ENCODE results near the gene CDK14. TPM values are rescaled to one million over a fixed set of nuclear protein-coding genes. Genes with fewer than 3 reads are reported as not detected.

CDK14 gene
- total RNA-seq, 4 donors from 2014 or later, result 0.38 to 3.6 (median 1.3) TPM

DNA sequence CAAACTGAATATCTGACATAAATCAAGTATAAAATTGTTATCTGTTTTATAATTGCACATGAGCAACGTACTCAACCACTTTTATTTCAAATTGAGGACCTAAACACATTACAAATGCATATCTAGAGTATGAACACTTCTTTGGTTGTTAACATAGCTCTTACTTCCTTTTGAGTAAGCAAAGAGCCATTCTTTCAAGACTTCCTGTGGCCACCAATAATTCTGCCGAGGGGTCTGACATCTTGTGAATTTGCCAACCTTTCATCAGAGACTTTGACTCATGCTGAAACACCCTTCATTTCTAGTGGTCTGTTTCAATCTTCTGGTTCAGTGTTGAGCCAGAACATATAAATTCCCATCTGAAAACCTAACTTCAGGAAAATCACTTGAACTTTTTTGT, 59.4 kb downstream of the CDK14 start:
- no peak overlapping the region for H3K27ac ChIP-seq
- WGBS, 2 donors, result 42 to 47% methylated on average over 2 of the region's 2 CpGs
- DNase-seq, result no peak
- H3K27me3 ChIP-seq, result no peaks in the 10 kb centered on the region
- H3K4me1 ChIP-seq, result no peaks in the 10 kb centered on the region
- no peak overlapping the region for H3K4me3 ChIP-seq
- TF ChIP-seq POLR2A (IDR thresholded peaks at IDR 0.05), result no peak
- TF ChIP-seq, protein P1, sequence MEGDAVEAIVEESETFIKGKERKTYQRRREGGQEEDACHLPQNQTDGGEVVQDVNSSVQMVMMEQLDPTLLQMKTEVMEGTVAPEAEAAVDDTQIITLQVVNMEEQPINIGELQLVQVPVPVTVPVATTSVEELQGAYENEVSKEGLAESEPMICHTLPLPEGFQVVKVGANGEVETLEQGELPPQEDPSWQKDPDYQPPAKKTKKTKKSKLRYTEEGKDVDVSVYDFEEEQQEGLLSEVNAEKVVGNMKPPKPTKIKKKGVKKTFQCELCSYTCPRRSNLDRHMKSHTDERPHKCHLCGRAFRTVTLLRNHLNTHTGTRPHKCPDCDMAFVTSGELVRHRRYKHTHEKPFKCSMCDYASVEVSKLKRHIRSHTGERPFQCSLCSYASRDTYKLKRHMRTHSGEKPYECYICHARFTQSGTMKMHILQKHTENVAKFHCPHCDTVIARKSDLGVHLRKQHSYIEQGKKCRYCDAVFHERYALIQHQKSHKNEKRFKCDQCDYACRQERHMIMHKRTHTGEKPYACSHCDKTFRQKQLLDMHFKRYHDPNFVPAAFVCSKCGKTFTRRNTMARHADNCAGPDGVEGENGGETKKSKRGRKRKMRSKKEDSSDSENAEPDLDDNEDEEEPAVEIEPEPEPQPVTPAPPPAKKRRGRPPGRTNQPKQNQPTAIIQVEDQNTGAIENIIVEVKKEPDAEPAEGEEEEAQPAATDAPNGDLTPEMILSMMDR (IDR thresholded peaks at IDR 0.05), result no peak
- no peaks in the 10 kb centered on the region for H3K9me3 ChIP-seq
- intact Hi-C loops (cut with DNase I), result no loop called here
- H3K36me3 ChIP-seq, result no peaks in the 10 kb centered on the region

DNA sequence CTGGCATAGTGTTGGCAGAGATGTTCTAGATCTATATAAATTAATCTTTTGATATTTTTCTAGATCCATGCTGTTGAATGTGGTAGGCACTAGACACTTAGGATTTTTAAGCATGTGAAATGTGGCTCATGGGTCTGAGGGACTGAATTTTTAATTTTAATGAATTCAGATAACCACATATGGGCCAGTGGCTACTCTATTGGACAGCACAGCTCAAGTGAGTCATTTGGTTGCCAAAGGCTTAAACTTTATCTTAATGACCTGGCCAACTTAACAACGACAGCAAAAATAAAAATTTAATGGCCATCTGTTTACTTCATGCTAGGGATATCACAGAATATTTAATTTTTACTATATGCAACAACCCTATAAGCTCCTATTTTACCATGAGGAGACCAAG, 61.4 kb downstream of the CDK14 start:
- Histone ChIP-seq H3K4me3 (no peak overlapping the region), H3K27me3 (no peaks in the 10 kb centered on the region), H3K4me1 (peaks cover 0 to 16% (median 7%) of the 10 kb centered on the region in 3 donors), H3K9me3 (no peaks in the 10 kb centered on the region), H3K36me3 (no peaks in the 10 kb centered on the region), H3K27ac (no peak overlapping the region)
- TF ChIP-seq, protein P1 (IDR thresholded peaks at IDR 0.05), result no peak
- TF ChIP-seq POLR2A (IDR thresholded peaks at IDR 0.05), result no peak
- 65 to 67% methylated on average over 1 of the region's 1 CpG for WGBS, 2 donors
- intact Hi-C loops (cut with DNase I), result no loop called here
- DNase-seq, result no peak

- Histone ChIP-seq H3K36me3 (no peaks in the 10 kb centered on the region), H3K27me3 (no peaks in the 10 kb centered on the region), H3K4me1 (peaks cover 0 to 16% (median 7%) of the 10 kb centered on the region in 3 donors), H3K4me3 (no peak overlapping the region), H3K27ac (no peak overlapping the region), H3K9me3 (no peaks in the 10 kb centered on the region)
- no peak for DNase-seq
- TF ChIP-seq, protein P1 (IDR thresholded peaks at IDR 0.05), result no peak
- no peak for TF ChIP-seq POLR2A (IDR thresholded peaks at IDR 0.05)
- 81 to 96% methylated on average over 2 of the region's 2 CpGs for WGBS, 2 donors
- intact Hi-C loops (cut with DNase I), result no loop called here
Measured at GRCh38 chr7:90660100-90660499, 64.0 kb downstream of the CDK14 start.

DNA sequence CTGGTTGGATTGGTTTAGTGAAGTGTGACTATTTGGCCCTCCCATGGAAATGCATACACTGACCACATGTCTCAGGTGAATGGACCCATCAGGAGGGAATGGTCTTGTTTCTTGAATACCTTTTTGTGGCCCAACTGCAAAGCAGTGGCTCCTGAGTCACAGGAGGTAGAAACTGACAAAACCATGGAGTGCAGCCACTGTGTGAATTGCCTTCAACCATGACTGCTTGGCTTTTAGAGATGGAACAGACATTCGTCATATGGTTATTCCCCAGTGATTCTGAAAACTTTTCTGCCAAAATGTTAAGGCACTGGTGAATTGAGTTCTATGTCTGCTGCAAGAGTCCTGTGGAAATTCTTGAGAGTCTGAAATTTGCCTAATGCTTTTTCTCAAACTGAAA, 64.7 kb downstream of the CDK14 start:
- no peaks in the 10 kb centered on the region for H3K36me3 ChIP-seq
- TF ChIP-seq POLR2A (IDR thresholded peaks at IDR 0.05), result no peak
- TF ChIP-seq, protein P1 (IDR thresholded peaks at IDR 0.05), result no peak
- peaks cover 0 to 16% (median 7%) of the 10 kb centered on the region in 3 donors for H3K4me1 ChIP-seq
- H3K27ac ChIP-seq, result no peak overlapping the region
- DNase-seq, result no peak
- 9 to 36% methylated on average over 1 of the region's 1 CpG for WGBS, 2 donors
- no peaks in the 10 kb centered on the region for H3K9me3 ChIP-seq
- intact Hi-C loops (cut with DNase I), result no loop called here
- no peaks in the 10 kb centered on the region for H3K27me3 ChIP-seq
- H3K4me3 ChIP-seq, result no peak overlapping the region

DNA sequence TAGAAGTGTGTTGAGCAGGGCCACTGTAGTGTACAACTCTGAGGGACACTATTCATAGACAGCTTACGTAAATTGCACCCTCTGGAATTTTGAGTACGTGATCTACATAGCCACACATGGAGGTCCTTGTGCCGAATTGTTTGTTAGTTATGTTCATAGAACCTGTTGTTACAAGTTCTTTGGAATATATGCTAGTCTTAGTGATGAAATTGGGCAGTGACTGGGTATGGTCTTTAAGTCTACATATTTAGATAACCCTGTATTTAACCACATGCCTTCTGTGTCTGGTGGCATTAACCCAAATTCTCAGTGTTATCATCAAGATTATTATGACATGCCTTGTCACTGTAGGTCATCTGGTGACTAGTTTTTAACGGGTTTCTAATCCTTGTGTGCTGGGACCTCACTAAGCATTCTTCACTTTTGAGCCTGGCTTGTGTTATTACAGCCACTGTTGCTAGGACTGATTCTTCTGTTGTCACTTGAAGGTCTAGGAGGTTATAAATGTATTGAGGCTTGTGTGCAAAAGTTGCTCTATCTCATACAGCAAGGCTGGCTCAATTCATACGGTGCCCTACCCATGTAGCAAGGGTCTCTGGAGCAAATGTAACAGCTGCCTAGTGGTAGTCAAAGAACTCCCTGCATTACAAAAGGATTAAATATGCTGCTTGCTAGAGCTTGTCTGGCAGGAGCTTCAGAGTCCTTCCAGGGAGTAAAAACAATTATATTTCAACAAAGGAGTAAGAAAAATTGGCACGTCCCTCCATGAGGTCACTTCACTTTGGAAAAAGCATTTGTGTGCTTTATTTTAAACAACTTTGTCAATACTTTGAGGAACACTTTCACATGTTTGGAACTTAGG, 65.4 kb downstream of the CDK14 start:
- no peaks in the 10 kb centered on the region for H3K36me3 ChIP-seq
- H3K4me3 ChIP-seq, result no peak overlapping the region
- H3K27ac ChIP-seq, result no peak overlapping the region
- no peaks in the 10 kb centered on the region for H3K9me3 ChIP-seq
- 36 to 38% methylated on average over 6 of the region's 6 CpGs for WGBS, 2 donors
- TF ChIP-seq POLR2A (IDR thresholded peaks at IDR 0.05), result no peak
- TF ChIP-seq, protein P1 (IDR thresholded peaks at IDR 0.05), result no peak
- intact Hi-C loops (cut with DNase I), result no loop called here
- H3K4me1 ChIP-seq, result peaks cover 0 to 16% (median 7%) of the 10 kb centered on the region in 3 donors
- H3K27me3 ChIP-seq, result no peaks in the 10 kb centered on the region
- DNase-seq, result no peak

Measured in esophagus squamous epithelium (tissue), 5 donors.